Gastrocnemius medialis (tissue), 4 donors: ENCODE results near the gene YBX2.

ENCODE experiments used
- POLR2A ChIP-seq, 2 donors: fragments of 450-650 bp; IDR thresholded peaks; one replicate each; pipeline ENCODE4 v1.6.1; 2017; ENCODE audit warnings: antibody characterized with exemption in 2 of 2, mild to moderate bottlenecking in 2 of 2, moderate library complexity in 2 of 2
- TF ChIP-seq, protein P1 (sequence below), 5 experiments: fragments of 450-650 bp in 3 of 5; fragments of 200-600 bp in 2 of 5; sonication (generic) in 2 of 5; IDR thresholded peaks in 4 of 5; conservative IDR thresholded peaks in 1 of 5; 1 replicate in 4 of 5; 2 replicates in 1 of 5; pipeline ENCODE4 v1.5.1; 2016 to 2019; ENCODE audit warnings: antibody characterized with exemption in 5 of 5, mild to moderate bottlenecking in 3 of 5, moderate library complexity in 3 of 5

DNA sequence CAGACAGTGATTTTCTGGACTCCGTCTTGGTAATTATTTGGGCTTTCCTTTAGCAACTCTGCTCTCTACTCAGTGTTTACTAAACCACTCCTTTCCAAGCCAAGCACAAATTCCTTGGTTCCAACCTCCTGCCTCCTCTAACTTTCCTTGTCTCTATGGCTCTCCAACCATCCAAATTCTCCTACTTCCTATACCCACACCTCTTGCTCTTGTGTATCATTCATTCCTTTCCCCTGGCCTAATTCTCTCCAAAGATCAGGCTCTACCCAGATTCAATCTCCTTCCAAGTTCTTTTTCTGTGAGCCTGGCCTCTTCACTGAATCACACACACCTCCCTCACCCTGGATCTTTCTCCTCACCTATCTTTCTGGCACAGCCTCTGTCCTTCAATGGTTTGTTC, 33.6 kb upstream of the YBX2 start:
- TF ChIP-seq, protein P1, sequence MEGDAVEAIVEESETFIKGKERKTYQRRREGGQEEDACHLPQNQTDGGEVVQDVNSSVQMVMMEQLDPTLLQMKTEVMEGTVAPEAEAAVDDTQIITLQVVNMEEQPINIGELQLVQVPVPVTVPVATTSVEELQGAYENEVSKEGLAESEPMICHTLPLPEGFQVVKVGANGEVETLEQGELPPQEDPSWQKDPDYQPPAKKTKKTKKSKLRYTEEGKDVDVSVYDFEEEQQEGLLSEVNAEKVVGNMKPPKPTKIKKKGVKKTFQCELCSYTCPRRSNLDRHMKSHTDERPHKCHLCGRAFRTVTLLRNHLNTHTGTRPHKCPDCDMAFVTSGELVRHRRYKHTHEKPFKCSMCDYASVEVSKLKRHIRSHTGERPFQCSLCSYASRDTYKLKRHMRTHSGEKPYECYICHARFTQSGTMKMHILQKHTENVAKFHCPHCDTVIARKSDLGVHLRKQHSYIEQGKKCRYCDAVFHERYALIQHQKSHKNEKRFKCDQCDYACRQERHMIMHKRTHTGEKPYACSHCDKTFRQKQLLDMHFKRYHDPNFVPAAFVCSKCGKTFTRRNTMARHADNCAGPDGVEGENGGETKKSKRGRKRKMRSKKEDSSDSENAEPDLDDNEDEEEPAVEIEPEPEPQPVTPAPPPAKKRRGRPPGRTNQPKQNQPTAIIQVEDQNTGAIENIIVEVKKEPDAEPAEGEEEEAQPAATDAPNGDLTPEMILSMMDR (IDR thresholded peaks at IDR 0.05 in 4 of 5, conservative IDR thresholded peaks at IDR 0.05 in 1 of 5) = no peak
- no peak for TF ChIP-seq POLR2A (IDR thresholded peaks at IDR 0.05)
